Measurements from ENCODE around the gene ENAH. TPM values are rescaled to one million over a fixed set of nuclear protein-coding genes. Genes with fewer than 3 reads are reported as not detected.

ENAH gene
- total RNA-seq, 1 experiment from 2014 or later, result 100 TPM

GRCh38 chr1:225631021-225631663 lies 21.8 kb downstream of the ENAH start:
- Histone ChIP-seq H4K20me1 (ENCODE audit: insufficient read depth) (no peaks in the 10 kb centered on the region), H3K27ac (ENCODE audit: low read depth, low read length) (no peak overlapping the region), H3K4me1 (ENCODE audit: control insufficient read depth in 1 of 2, insufficient read depth in 2 of 2, low read length in 2 of 2) (peaks cover 7 to 8% of the 10 kb centered on the region in 2 experiments; a peak in 2 of 4 replicates), H3K9me3 (ENCODE audit: control insufficient read depth in 1 of 2, insufficient read depth in 1 of 2, low read depth in 1 of 2, low read length in 2 of 2) (no peaks in the 10 kb centered on the region), H3K36me3 (ENCODE audit: control insufficient read depth in 1 of 2, insufficient read depth in 2 of 2, low read length in 2 of 2) (no peaks in the 10 kb centered on the region), H2AFZ (ENCODE audit: low read depth, low read length, poor library complexity, severe bottlenecking) (no peak overlapping the region), H3K9ac (ENCODE audit: low read length) (no peak overlapping the region), H3K9me2 (ENCODE audit: insufficient read depth) (no peaks in the 10 kb centered on the region), H3K79me2 (ENCODE audit: insufficient read depth, low read length) (peaks cover 75% of the 10 kb centered on the region), H3K4me2 (ENCODE audit: low read length) (no peak overlapping the region), H3K27me3 (ENCODE audit: insufficient read depth, low read length) (no peaks in the 10 kb centered on the region), H3K4me3 (replicated peaks in 1 of 2; ENCODE audit: low read depth in 1 of 2, low read length in 2 of 2) (no peak overlapping the region)
- ChIA-PET POLR2A (no interaction called here), RAD21 (ENCODE audit: low non-redundant PET in 1 of 2, low total read pairs in 2 of 2, uncharacterized antibody in 2 of 2, unreplicated experiment in 2 of 2) (no interaction called here), CTCF (no interaction called here)
- ATAC-seq, result no peak
- BruUV-seq (replicated peaks), result no TSS peak
- intact Hi-C loops (cut with micrococcal nuclease), result no loop called here
- no peak for DNase-seq (ENCODE audit: low read depth, low spot score)
- TF ChIP-seq EZH2 (IDR thresholded peaks at IDR 0.05) (no peak), EZH2phosphoT487 (IDR thresholded peaks at IDR 0.05; ENCODE audit: borderline replicate concordance) (no peak), CBX3 (IDR thresholded peaks at IDR 0.05; ENCODE audit: low read depth) (no peak), EGR1 (IDR thresholded peaks at IDR 0.05; ENCODE audit: low read depth) (no peak), YY1 (IDR thresholded peaks at IDR 0.05; ENCODE audit: extremely low read depth, insufficient replicate concordance, low read depth, low read length) (no peak), ATF3 (IDR thresholded peaks at IDR 0.05) (no peak), JUND (IDR thresholded peaks at IDR 0.05) (no peak), TCF7L2 (IDR thresholded peaks at IDR 0.05; ENCODE audit: borderline replicate concordance, extremely low read depth, insufficient read depth, insufficient read length) (no peak), RAD21 (IDR thresholded peaks at IDR 0.05; ENCODE audit: low read depth) (no peak), CEBPB (IDR thresholded peaks at IDR 0.05; ENCODE audit: low read depth) (no peak), SP1 (IDR thresholded peaks at IDR 0.05; ENCODE audit: low read depth) (no peak), SRF (IDR thresholded peaks at IDR 0.05; ENCODE audit: low read depth) (no peak), ZFX (IDR thresholded peaks at IDR 0.05) (no peak), FOSL1 (IDR thresholded peaks at IDR 0.05; ENCODE audit: low read depth) (no peak)
